Measurements from ENCODE around the gene CFAP20DC. TPM values are rescaled to one million over a fixed set of nuclear protein-coding genes. Genes with fewer than 3 reads are reported as not detected.
A peak's percentile ranks its signal among the peaks of the same experiment; 100 is the strongest.

CFAP20DC gene
- total and polyA plus RNA-seq, 2 of the 4 experiments (the other 2 are of a cell fraction), result 1.2 to 1.6 TPM

GRCh38 chr3:59084583-59084982 is 34.8 kb upstream of the CFAP20DC start:
- H2AK9ac ChIP-seq (replicated peaks; ENCODE audit: low read depth, low read length, poor library complexity), result no peak overlapping the region
- no peak overlapping the region for H2AFZ ChIP-seq (replicated peaks; ENCODE audit: low read length, poor library complexity)
- no peaks in the 10 kb centered on the region for H3K36me3 ChIP-seq (ENCODE audit: control insufficient read depth, insufficient read depth, low read length)
- dilution Hi-C loops (cut with HindIII; ENCODE audit: low sequenced_read_pairs, unreplicated experiment) (no loop called here), in situ Hi-C loops (cut with MboI; ENCODE audit: low sequenced_read_pairs) (no loop called here), intact Hi-C loops (cut with micrococcal nuclease) (no loop called here)
- H3K14ac ChIP-seq (replicated peaks; ENCODE audit: low read depth, low read length), result no peak overlapping the region
- H2BK20ac ChIP-seq (ENCODE audit: low read depth, low read length), result no peak overlapping the region
- ATAC-seq (ENCODE audit: low read depth), result peak; percentile 44
- H2AK5ac ChIP-seq (ENCODE audit: low read depth, low read length), result no peak overlapping the region
- no peak overlapping the region for H3K4me3 ChIP-seq (ENCODE audit: insufficient read depth, low read depth, low read length)
- H4K91ac ChIP-seq (ENCODE audit: insufficient read depth, low read depth, low read length), result no peak overlapping the region
- no peak overlapping the region for H2BK120ac ChIP-seq (ENCODE audit: low read depth, low read length)
- no peak overlapping the region for H3K9ac ChIP-seq (ENCODE audit: low read depth, low read length)
- H3K27me3 ChIP-seq (ENCODE audit: control insufficient read depth, insufficient read depth, low read length), result no peaks in the 10 kb centered on the region
- POLR2A ChIA-PET (ENCODE audit: unreplicated experiment), result no interaction called here
- H3K4ac ChIP-seq (ENCODE audit: low read depth, low read length), result no peak overlapping the region
- H4K5ac ChIP-seq (ENCODE audit: low read depth, low read length), result no peak overlapping the region
- no peaks in the 10 kb centered on the region for H3K9me1 ChIP-seq (ENCODE audit: insufficient read depth, low read length)
- no CpG with 5 or more reads among the region's 1 CpG for WGBS, 2 experiments (ENCODE audit: extremely low coverage in 2 of 2, insufficient read length in 1 of 2)
- H4K20me1 ChIP-seq (ENCODE audit: insufficient read depth, low read length), result no peaks in the 10 kb centered on the region
- no peak overlapping the region for H4K8ac ChIP-seq (ENCODE audit: low read depth in 2 of 2, low read length in 2 of 2)
- no peaks in the 10 kb centered on the region for H3K9me3 ChIP-seq (ENCODE audit: control insufficient read depth, insufficient read depth, low read length)
- CTCF ChIA-PET, result interaction anchor here (1.2 kb wide), 1 partner anchor 11 kb away, joined by 3 read pairs; no protein-coding TSS in a partner anchor
- peaks cover 2% of the 10 kb centered on the region; the same call in 1 of the 2 replicates for H3K4me1 ChIP-seq (ENCODE audit: control insufficient read depth, insufficient read depth, low read length)
- H3K27ac ChIP-seq (ENCODE audit: insufficient read depth, low read length), result no peak overlapping the region; the same call in 1 of the 2 replicates
- H2BK15ac ChIP-seq (ENCODE audit: low read depth, low read length), result no peak overlapping the region
- H3K79me1 ChIP-seq (ENCODE audit: low read depth in 1 of 2, low read length in 2 of 2), result no peaks in the 10 kb centered on the region
- no peak overlapping the region for H3K56ac ChIP-seq (ENCODE audit: extremely low read depth, insufficient read depth, low read length)
- H2BK5ac ChIP-seq (ENCODE audit: low read depth, low read length, poor library complexity, severe bottlenecking), result no peak overlapping the region
- no peak overlapping the region for H3K23ac ChIP-seq (ENCODE audit: low read depth, low read length)
- no peak overlapping the region for H3K18ac ChIP-seq (ENCODE audit: low read depth, low read length)
- DNase-seq, result no peak
- no peak overlapping the region for H3K4me2 ChIP-seq (ENCODE audit: low read depth, low read length)
- no TSS peak for BruUV-seq (replicated peaks)
- TF ChIP-seq MAFK (IDR thresholded peaks at IDR 0.05; ENCODE audit: low read depth, low read length), result no peak
- no peak for TF ChIP-seq SMC3 (IDR thresholded peaks at IDR 0.05; ENCODE audit: low read depth, low read length)
- TF ChIP-seq, protein P1, sequence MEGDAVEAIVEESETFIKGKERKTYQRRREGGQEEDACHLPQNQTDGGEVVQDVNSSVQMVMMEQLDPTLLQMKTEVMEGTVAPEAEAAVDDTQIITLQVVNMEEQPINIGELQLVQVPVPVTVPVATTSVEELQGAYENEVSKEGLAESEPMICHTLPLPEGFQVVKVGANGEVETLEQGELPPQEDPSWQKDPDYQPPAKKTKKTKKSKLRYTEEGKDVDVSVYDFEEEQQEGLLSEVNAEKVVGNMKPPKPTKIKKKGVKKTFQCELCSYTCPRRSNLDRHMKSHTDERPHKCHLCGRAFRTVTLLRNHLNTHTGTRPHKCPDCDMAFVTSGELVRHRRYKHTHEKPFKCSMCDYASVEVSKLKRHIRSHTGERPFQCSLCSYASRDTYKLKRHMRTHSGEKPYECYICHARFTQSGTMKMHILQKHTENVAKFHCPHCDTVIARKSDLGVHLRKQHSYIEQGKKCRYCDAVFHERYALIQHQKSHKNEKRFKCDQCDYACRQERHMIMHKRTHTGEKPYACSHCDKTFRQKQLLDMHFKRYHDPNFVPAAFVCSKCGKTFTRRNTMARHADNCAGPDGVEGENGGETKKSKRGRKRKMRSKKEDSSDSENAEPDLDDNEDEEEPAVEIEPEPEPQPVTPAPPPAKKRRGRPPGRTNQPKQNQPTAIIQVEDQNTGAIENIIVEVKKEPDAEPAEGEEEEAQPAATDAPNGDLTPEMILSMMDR (conservative IDR thresholded peaks at IDR 0.05; ENCODE audit: low read depth, low read length), result no peak
- no peak for TF ChIP-seq NFE2L2 (IDR thresholded peaks at IDR 0.05; ENCODE audit: low read depth, low read length)
- no peak for TF ChIP-seq POLR2A (IDR thresholded peaks at IDR 0.05; ENCODE audit: low read depth, low read length)
- no peak for TF ChIP-seq RFX5 (IDR thresholded peaks at IDR 0.05; ENCODE audit: low read depth, low read length)
- no peak for TF ChIP-seq CHD1 (IDR thresholded peaks at IDR 0.05; ENCODE audit: low read depth, low read length)
- TF ChIP-seq ELK1 (IDR thresholded peaks at IDR 0.05; ENCODE audit: borderline replicate concordance, low read depth, low read length), result no peak
- no peak for TF ChIP-seq MXI1 (IDR thresholded peaks at IDR 0.05; ENCODE audit: borderline replicate concordance, low read depth, low read length)
- TF ChIP-seq RAD21 (IDR thresholded peaks at IDR 0.05; ENCODE audit: low read length), result no peak
- no peak for TF ChIP-seq RCOR1 (IDR thresholded peaks at IDR 0.05; ENCODE audit: insufficient replicate concordance, low read length)
